ENCODE data around the gene ANKRD13C.
"Not testable (repeated sequence)": the region's sequence is repeated elsewhere in the genome, so short reads cannot be mapped to it uniquely, and the experiment has no call there.

DNA sequence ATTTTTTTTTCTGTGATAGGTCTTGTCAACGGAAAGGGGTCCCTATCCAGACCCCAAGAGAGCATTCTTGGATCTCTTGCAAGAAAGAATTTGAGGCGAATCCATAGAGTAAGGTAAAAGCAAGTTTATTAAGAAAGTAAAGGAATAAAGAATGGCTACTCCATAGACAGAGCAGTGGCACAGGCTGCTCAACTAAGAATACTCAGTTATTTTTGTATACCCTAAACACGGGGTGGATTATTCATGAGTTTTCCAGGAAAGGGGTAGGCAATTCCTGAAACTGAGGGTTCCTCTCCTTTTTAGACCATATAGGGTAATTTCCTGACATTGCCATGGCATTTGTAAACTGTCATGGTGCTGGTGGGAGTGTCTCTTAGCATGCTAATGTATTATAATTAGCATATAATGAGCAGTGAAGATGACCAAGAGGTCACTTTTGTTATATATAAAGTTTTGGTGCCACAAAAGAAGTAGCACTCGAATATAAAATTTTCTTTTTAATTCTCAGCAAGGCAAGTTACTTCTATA, 12.0 kb upstream of the ANKRD13C start:
- TF ChIP-seq, protein P1, sequence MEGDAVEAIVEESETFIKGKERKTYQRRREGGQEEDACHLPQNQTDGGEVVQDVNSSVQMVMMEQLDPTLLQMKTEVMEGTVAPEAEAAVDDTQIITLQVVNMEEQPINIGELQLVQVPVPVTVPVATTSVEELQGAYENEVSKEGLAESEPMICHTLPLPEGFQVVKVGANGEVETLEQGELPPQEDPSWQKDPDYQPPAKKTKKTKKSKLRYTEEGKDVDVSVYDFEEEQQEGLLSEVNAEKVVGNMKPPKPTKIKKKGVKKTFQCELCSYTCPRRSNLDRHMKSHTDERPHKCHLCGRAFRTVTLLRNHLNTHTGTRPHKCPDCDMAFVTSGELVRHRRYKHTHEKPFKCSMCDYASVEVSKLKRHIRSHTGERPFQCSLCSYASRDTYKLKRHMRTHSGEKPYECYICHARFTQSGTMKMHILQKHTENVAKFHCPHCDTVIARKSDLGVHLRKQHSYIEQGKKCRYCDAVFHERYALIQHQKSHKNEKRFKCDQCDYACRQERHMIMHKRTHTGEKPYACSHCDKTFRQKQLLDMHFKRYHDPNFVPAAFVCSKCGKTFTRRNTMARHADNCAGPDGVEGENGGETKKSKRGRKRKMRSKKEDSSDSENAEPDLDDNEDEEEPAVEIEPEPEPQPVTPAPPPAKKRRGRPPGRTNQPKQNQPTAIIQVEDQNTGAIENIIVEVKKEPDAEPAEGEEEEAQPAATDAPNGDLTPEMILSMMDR (IDR thresholded peaks at IDR 0.05): not testable (repeated sequence)
- TF ChIP-seq POLR2A (IDR thresholded peaks at IDR 0.05): not testable (repeated sequence)
